Lower lobe of right lung (tissue), 2 donors: ENCODE results near the gene MAN2B2. TPM values are rescaled to one million over a fixed set of nuclear protein-coding genes. Genes with fewer than 3 reads are reported as not detected.

ENCODE experiments used
- ATAC-seq, 2 donors: fragments of 200-7000 bp; cut with Tn5 transposase; one replicate each; pipeline ENCODE4 v1.9.1; 2020 to 2022; ENCODE audit warnings: mild to moderate bottlenecking in 2 of 2, moderate library complexity in 2 of 2
- DNase-seq: peaks from one replicate; pipeline ENCODE4 v3.0.0-alpha.2; 2020
- H3K27ac ChIP-seq: fragments of 200-600 bp; one replicate; pipeline ENCODE4 v1.8.0; 2022
- H3K27me3 ChIP-seq: fragments of 200-600 bp; one replicate; pipeline ENCODE4 v1.8.0; 2022; ENCODE audit warnings: low read depth
- H3K36me3 ChIP-seq: fragments of 200-600 bp; one replicate; pipeline ENCODE4 v1.8.0; 2022; ENCODE audit warnings: mild to moderate bottlenecking
- H3K4me1 ChIP-seq: fragments of 200-600 bp; one replicate; pipeline ENCODE4 v1.8.0; 2022
- H3K4me3 ChIP-seq: fragments of 200-600 bp; one replicate; pipeline ENCODE4 v1.8.0; 2022; ENCODE audit warnings: mild to moderate bottlenecking
- H3K9me3 ChIP-seq: fragments of 200-600 bp; one replicate; pipeline ENCODE4 v1.8.0; 2022
- intact Hi-C: fragments of 100-400 bp; cut with DNase I; formaldehyde crosslinking; loops from one replicate; pipeline ENCODE4 v1.11.0; 2022
- total RNA-seq: library from RNA; stranded (reverse); fragmentation: NEBNext Ultra II Directional; extraction: Animal tissue kit (Norgen Biotek cat#: 25700); gene quantifications from one replicate; pipeline ENCODE4 v1.2.1, GENCODE V29; 2021
- TF ChIP-seq, protein P1 (sequence below): fragments of 200-600 bp; IDR thresholded peaks from one replicate; pipeline ENCODE4 v1.8.0; 2022; ENCODE audit warnings: antibody characterized with exemption, mild to moderate bottlenecking
- donor health status: DM: no; HTN: yes; CAD: no; lungs with severe emphysema.

MAN2B2 gene
- total RNA-seq, 1 donor from 2014 or later = 41.2 TPM

DNA sequence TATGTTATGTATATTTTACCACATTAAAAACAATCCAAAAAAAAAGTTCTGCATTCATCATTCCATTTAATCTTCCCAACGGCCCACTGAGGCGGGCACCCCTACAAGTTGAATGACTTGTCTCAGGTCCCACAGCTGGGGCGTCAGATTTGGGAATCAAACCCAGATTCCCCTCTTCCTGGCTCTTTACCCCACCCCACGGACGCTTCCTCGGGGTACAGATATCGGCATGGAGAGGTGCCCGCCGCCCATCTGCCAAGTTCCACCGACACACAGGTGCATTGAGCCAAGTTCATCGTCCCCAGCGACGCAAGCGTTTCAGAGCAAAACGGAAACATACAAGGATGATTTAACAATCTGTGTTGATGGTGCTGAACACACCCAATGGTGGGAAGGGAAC lies 36.9 kb upstream of the MAN2B2 start:
- intact Hi-C loops = no loop called here
- DNase-seq (no peak), ATAC-seq (no peak)
- Histone ChIP-seq H3K9me3 (peaks cover 4% of the 10 kb centered on the region), H3K27me3 (peaks cover 5% of the 10 kb centered on the region), H3K36me3 (no peaks in the 10 kb centered on the region), H3K4me1 (no peaks in the 10 kb centered on the region), H3K4me3 (no peak overlapping the region), H3K27ac (no peak overlapping the region)
- TF ChIP-seq, protein P1, sequence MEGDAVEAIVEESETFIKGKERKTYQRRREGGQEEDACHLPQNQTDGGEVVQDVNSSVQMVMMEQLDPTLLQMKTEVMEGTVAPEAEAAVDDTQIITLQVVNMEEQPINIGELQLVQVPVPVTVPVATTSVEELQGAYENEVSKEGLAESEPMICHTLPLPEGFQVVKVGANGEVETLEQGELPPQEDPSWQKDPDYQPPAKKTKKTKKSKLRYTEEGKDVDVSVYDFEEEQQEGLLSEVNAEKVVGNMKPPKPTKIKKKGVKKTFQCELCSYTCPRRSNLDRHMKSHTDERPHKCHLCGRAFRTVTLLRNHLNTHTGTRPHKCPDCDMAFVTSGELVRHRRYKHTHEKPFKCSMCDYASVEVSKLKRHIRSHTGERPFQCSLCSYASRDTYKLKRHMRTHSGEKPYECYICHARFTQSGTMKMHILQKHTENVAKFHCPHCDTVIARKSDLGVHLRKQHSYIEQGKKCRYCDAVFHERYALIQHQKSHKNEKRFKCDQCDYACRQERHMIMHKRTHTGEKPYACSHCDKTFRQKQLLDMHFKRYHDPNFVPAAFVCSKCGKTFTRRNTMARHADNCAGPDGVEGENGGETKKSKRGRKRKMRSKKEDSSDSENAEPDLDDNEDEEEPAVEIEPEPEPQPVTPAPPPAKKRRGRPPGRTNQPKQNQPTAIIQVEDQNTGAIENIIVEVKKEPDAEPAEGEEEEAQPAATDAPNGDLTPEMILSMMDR = no peak

DNA sequence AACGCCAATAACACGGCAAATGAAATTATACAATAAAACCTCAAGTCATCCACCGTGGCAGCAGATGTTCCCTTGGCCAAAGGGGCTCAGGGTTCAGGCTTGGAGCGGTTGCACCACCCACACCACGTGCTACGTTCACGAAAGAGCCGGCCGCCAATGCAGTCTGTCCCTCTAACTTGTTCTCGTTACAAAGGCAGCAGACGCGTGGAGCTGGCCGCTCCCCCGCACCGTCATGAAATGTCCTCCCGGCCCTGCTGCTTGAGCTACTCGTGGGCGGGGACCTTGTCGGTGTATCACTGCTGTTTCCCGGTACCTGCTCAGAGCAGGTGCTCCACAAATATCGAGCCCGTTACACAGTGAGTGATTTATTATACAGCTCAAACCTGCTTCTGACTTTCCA lies 36.4 kb upstream of the MAN2B2 start:
- Histone ChIP-seq H3K36me3 (no peaks in the 10 kb centered on the region), H3K4me1 (no peaks in the 10 kb centered on the region), H3K4me3 (no peak overlapping the region), H3K27me3 (peaks cover 5% of the 10 kb centered on the region), H3K27ac (no peak overlapping the region), H3K9me3 (peaks cover 4% of the 10 kb centered on the region)
- DNase-seq (no peak), ATAC-seq (no peak)
- TF ChIP-seq, protein P1 = no peak
- intact Hi-C loops = no loop called here

DNA sequence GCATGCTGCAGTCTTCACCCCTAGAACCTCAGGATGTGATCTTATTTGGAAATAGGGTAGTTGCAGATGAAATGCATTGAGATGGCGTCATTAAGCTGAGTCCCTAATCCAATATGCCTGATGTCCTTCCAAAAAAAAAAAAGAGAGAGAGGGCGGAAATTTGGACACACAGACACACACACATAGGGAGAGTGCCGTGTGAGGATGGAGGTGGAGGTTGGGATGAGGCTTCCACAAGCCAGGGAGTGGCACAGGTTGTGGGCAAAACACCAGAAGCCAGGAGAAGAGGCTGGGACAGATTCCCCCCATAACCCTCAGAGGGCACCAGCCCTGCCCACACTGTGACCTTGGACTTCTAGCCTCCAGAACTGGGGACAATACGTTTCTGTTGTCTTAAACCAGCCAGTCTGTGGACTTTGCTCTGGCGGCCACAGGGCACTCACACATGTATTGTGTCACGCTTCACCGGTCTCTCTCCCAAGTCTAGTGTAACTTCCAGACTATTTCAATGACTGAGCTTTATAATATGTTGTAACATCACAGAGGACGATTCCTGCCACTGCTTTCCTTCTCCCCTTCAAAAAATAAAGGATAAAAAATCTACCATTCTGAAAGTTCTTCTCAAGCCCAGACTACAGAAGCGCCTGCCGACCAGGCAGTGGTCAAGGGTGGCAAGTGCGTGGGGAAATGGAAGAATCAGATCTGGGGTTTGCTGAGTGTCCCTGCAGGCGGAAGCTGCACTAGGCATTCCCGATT lies 35.8 kb upstream of the MAN2B2 start:
- ATAC-seq (no peak), DNase-seq (no peak)
- Histone ChIP-seq H3K4me1 (no peaks in the 10 kb centered on the region), H3K27ac (no peak overlapping the region), H3K9me3 (peaks cover 4% of the 10 kb centered on the region), H3K36me3 (no peaks in the 10 kb centered on the region), H3K4me3 (no peak overlapping the region), H3K27me3 (peaks cover 5% of the 10 kb centered on the region)
- TF ChIP-seq, protein P1 = no peak
- intact Hi-C loops = no loop called here

DNA sequence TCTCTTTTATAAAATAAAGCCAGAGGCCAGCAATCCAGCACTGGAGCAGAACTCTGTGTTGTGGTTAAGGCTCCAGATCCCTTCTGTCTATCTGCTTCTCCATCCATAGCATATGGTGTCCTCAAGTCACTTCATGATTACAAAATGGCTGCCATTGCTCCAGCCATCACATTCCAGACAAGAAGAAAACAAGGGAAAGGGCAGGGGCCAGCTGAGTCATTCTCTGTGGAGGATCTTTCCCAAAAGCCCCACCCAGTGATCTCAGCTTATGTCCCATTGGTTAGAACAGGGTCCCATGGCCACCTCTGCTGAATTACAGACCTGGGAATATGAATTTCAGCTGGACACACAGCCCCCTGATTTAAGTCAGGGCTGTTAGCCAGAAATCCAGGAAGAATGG lies 34.1 kb upstream of the MAN2B2 start:
- H3K4me3 ChIP-seq = no peak overlapping the region
- no peak for ATAC-seq
- H3K27me3 ChIP-seq = peaks cover 5% of the 10 kb centered on the region
- no peaks in the 10 kb centered on the region for H3K36me3 ChIP-seq
- DNase-seq = no peak
- intact Hi-C loops = no loop called here
- H3K27ac ChIP-seq = no peak overlapping the region
- H3K4me1 ChIP-seq = no peaks in the 10 kb centered on the region
- peaks cover 4% of the 10 kb centered on the region for H3K9me3 ChIP-seq
- TF ChIP-seq, protein P1 = no peak

DNA sequence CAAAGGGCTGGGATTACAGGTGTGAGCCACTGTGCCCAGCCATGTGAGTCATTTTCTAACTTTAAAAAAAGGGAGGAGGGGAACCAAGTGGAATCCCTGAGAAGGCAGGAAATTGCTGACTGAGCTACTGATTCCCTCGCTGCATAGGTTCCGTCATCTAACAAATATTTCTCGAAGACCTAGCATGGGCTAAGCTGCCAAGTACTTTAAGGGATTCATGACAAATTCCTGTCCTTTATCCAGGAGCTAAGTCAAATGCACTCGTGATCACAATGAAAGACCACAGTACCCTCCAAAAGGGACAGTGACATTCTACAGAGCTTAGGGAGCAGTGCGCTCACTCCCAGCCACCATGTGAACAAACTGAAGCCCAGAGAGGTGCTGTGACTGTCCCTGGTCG lies 33.2 kb upstream of the MAN2B2 start:
- Histone ChIP-seq H3K4me1 (no peaks in the 10 kb centered on the region), H3K4me3 (no peak overlapping the region), H3K27me3 (peaks cover 5% of the 10 kb centered on the region), H3K36me3 (no peaks in the 10 kb centered on the region), H3K9me3 (peaks cover 4% of the 10 kb centered on the region), H3K27ac (no peak overlapping the region)
- DNase-seq (no peak), ATAC-seq (no peak)
- intact Hi-C loops = no loop called here
- TF ChIP-seq, protein P1 = no peak
